Liver (tissue), 9 donors: Measurements from ENCODE around the gene GRIN1. TPM values are rescaled to one million over a fixed set of nuclear protein-coding genes. Genes with fewer than 3 reads are reported as not detected.
"Not testable (repeated sequence)": the region's sequence is repeated elsewhere in the genome, so short reads cannot be mapped to it uniquely, and the experiment has no call there.

Experiments used
- DNase-seq: peaks from one replicate; pipeline ENCODE4 v3.0.0-alpha.2; 2017; ENCODE audit warnings: low spot score
- H3K27ac ChIP-seq, 2 donors: one replicate each; pipeline ENCODE4 v1.7.0; 2013; ENCODE audit warnings: inconsistent platforms in 2 of 2, low read length in 2 of 2, control low read depth in 1 of 2, low read depth in 1 of 2, mild to moderate bottlenecking in 1 of 2
- H3K27me3 ChIP-seq, 4 donors: one replicate each; pipeline versions ENCODE4 v1.6.1 to v1.7.0; 2013; ENCODE audit warnings: low read length in 3 of 4, inconsistent platforms in 1 of 4, mild to moderate bottlenecking in 1 of 4, moderate library complexity in 1 of 4; ENCODE audit not compliant: control insufficient read depth in 4 of 4, insufficient read depth in 4 of 4
- H3K36me3 ChIP-seq, 4 donors: one replicate each; pipeline versions ENCODE4 v1.6.1 to v1.7.0; 2013; ENCODE audit warnings: low read length in 3 of 4, mild to moderate bottlenecking in 3 of 4, low read depth in 1 of 4, moderate library complexity in 1 of 4; ENCODE audit not compliant: control insufficient read depth in 4 of 4, insufficient read depth in 3 of 4
- H3K4me1 ChIP-seq, 4 donors: one replicate each; pipeline versions ENCODE4 v1.6.1 to v1.7.0; 2013; ENCODE audit warnings: low read length in 3 of 4, mild to moderate bottlenecking in 3 of 4, moderate library complexity in 1 of 4; ENCODE audit not compliant: control insufficient read depth in 4 of 4, insufficient read depth in 4 of 4
- H3K4me3 ChIP-seq, 3 donors: one replicate each; pipeline versions ENCODE4 v1.6.1 to v1.7.0; 2013; ENCODE audit warnings: low read length in 3 of 3, control low read depth in 1 of 3, low read depth in 1 of 3, mild to moderate bottlenecking in 1 of 3
- H3K9ac ChIP-seq, 2 donors: one replicate each; pipeline ENCODE4 v1.7.0; 2013; ENCODE audit warnings: low read length in 2 of 2, mild to moderate bottlenecking in 2 of 2, moderate library complexity in 2 of 2, control low read depth in 1 of 2, low read depth in 1 of 2
- H3K9me3 ChIP-seq, 4 donors: one replicate each; pipeline versions ENCODE4 v1.6.1 to v1.7.0; 2013; ENCODE audit warnings: low read length in 3 of 4; ENCODE audit not compliant: control insufficient read depth in 4 of 4
- EGR1 ChIP-seq, 2 donors: IDR thresholded peaks; 2 replicates each; pipeline ENCODE4 v1.6.1; 2016 to 2018; ENCODE audit warnings: antibody characterized with exemption in 2 of 2, low read depth in 2 of 2
- FOXA1 ChIP-seq: IDR thresholded peaks from 2 replicates; pipeline ENCODE4 v1.6.1; 2016; ENCODE audit warnings: antibody characterized with exemption
- FOXA2 ChIP-seq: IDR thresholded peaks from 2 replicates; pipeline ENCODE4 v1.6.1; 2016; ENCODE audit warnings: antibody characterized with exemption
- GABPA ChIP-seq, 2 donors: IDR thresholded peaks in 1 of 2; conservative IDR thresholded peaks in 1 of 2; 2 replicates each; pipeline ENCODE4 v1.6.1; 2016; ENCODE audit warnings: antibody characterized with exemption in 2 of 2, mild to moderate bottlenecking in 1 of 2, moderate library complexity in 1 of 2
- HNF4G ChIP-seq: IDR thresholded peaks from 2 replicates; pipeline ENCODE4 v1.6.1; 2016; ENCODE audit warnings: antibody characterized with exemption
- NR2F2 ChIP-seq: IDR thresholded peaks from 2 replicates; pipeline ENCODE4 v1.6.1; 2016; ENCODE audit warnings: antibody characterized with exemption
- RAD21 ChIP-seq, 2 donors: IDR thresholded peaks; 2 replicates each; pipeline ENCODE4 v1.6.1; 2016; ENCODE audit warnings: antibody characterized with exemption in 2 of 2, mild to moderate bottlenecking in 2 of 2
- SP1 ChIP-seq: IDR thresholded peaks from 2 replicates; pipeline ENCODE4 v1.6.1; 2018; ENCODE audit warnings: antibody characterized with exemption, mild to moderate bottlenecking
- TAF1 ChIP-seq: conservative IDR thresholded peaks from 2 replicates; pipeline ENCODE4 v1.6.1; 2016; ENCODE audit warnings: antibody characterized with exemption, mild to moderate bottlenecking
- YY1 ChIP-seq: IDR thresholded peaks from 2 replicates; pipeline ENCODE4 v1.6.1; 2016; ENCODE audit warnings: antibody characterized with exemption, mild to moderate bottlenecking
- WGBS: extraction: QIAGEN DNeasy Blood & Tissue Kit; methylation state at CpG from one replicate; pipeline ENCODE4 v1.1.7; 2013; 5-methylcytosine and 5-hydroxymethylcytosine counted together
- polyA plus RNA-seq, 2 donors: library from polyadenylated mRNA; stranded (reverse) in 1 of 2; unstranded in 1 of 2; fragments of 200-250 nt in 1 of 2; fragments of >200 nt in 1 of 2; fragmentation: Nextera tagmentation in 1 of 2; extraction: Ambion mirVana in 1 of 2; gene quantifications; one replicate each; pipeline versions ENCODE4 v1.2.1 to v1.2.3, GENCODE V29; 2013 to 2015
- total RNA-seq, 2 donors: library from RNA; depleted of rRNA; stranded (reverse); fragments of >200 nt; gene quantifications; one replicate each; pipeline ENCODE4 v1.2.3, GENCODE V29; 2014
- TF ChIP-seq, protein P1 (sequence below): fragments of 150-350 bp; IDR thresholded peaks from 2 replicates; pipeline ENCODE4 v1.5.1; 2017; ENCODE audit warnings: improper control_type of control experiment, low read depth, low read length; ENCODE audit not compliant: missing input control
- TF ChIP-seq, protein P2 (sequence below): IDR thresholded peaks from 2 replicates; pipeline ENCODE4 v1.6.1; 2016; ENCODE audit warnings: antibody characterized with exemption
- TF ChIP-seq, protein P3 (sequence below): IDR thresholded peaks from 2 replicates; pipeline ENCODE4 v1.6.1; 2016; ENCODE audit warnings: antibody characterized with exemption
- TF ChIP-seq, protein P4 (sequence below): IDR thresholded peaks from 2 replicates; pipeline ENCODE4 v1.6.1; 2016; ENCODE audit warnings: antibody characterized with exemption, mild to moderate bottlenecking
- donor health status: healthy.
- donor health status: healthy.
- donor health status: healthy.
- donor health status: healthy.
- donor health status: healthy.

The GRIN1 gene
- total and polyA plus RNA-seq, 4 donors, result 0.05 TPM; not detected in 3

DNA sequence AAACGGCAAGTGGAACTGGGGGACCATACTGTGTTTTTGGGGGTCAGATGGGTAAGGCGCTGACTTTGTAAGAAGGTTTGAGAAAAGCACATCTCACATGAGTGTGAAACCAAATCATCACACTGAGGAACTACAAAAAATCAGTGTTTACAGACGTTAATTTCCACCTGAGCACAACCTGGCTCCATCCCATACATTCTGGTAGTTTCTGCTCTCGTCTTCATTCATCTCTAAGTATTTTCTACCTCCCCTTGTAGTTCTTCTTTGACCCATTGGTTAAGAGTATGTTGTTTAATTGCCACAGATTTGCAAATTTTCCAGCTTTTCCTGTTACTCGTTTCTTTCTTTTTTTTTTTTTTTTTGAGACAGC is 15.5 kb upstream of the GRIN1 start (continued):
- TF ChIP-seq, protein P1, sequence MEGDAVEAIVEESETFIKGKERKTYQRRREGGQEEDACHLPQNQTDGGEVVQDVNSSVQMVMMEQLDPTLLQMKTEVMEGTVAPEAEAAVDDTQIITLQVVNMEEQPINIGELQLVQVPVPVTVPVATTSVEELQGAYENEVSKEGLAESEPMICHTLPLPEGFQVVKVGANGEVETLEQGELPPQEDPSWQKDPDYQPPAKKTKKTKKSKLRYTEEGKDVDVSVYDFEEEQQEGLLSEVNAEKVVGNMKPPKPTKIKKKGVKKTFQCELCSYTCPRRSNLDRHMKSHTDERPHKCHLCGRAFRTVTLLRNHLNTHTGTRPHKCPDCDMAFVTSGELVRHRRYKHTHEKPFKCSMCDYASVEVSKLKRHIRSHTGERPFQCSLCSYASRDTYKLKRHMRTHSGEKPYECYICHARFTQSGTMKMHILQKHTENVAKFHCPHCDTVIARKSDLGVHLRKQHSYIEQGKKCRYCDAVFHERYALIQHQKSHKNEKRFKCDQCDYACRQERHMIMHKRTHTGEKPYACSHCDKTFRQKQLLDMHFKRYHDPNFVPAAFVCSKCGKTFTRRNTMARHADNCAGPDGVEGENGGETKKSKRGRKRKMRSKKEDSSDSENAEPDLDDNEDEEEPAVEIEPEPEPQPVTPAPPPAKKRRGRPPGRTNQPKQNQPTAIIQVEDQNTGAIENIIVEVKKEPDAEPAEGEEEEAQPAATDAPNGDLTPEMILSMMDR, result no peak
- TF ChIP-seq, protein P2, sequence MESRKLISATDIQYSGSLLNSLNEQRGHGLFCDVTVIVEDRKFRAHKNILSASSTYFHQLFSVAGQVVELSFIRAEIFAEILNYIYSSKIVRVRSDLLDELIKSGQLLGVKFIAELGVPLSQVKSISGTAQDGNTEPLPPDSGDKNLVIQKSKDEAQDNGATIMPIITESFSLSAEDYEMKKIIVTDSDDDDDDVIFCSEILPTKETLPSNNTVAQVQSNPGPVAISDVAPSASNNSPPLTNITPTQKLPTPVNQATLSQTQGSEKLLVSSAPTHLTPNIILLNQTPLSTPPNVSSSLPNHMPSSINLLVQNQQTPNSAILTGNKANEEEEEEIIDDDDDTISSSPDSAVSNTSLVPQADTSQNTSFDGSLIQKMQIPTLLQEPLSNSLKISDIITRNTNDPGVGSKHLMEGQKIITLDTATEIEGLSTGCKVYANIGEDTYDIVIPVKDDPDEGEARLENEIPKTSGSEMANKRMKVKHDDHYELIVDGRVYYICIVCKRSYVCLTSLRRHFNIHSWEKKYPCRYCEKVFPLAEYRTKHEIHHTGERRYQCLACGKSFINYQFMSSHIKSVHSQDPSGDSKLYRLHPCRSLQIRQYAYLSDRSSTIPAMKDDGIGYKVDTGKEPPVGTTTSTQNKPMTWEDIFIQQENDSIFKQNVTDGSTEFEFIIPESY, result no peak
- no peak for TF ChIP-seq NR2F2
- TF ChIP-seq FOXA2, result no peak
- no peak for TF ChIP-seq SP1
- no peak for TF ChIP-seq RAD21 (IDR thresholded peaks at IDR 0.05)
- TF ChIP-seq, protein P3, sequence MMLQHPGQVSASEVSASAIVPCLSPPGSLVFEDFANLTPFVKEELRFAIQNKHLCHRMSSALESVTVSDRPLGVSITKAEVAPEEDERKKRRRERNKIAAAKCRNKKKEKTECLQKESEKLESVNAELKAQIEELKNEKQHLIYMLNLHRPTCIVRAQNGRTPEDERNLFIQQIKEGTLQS, result no peak
- no peak for TF ChIP-seq TAF1
- TF ChIP-seq GABPA (IDR thresholded peaks at IDR 0.05 in 1 of 2, conservative IDR thresholded peaks at IDR 0.05 in 1 of 2), result no peak
- no peak for TF ChIP-seq HNF4G

DNA sequence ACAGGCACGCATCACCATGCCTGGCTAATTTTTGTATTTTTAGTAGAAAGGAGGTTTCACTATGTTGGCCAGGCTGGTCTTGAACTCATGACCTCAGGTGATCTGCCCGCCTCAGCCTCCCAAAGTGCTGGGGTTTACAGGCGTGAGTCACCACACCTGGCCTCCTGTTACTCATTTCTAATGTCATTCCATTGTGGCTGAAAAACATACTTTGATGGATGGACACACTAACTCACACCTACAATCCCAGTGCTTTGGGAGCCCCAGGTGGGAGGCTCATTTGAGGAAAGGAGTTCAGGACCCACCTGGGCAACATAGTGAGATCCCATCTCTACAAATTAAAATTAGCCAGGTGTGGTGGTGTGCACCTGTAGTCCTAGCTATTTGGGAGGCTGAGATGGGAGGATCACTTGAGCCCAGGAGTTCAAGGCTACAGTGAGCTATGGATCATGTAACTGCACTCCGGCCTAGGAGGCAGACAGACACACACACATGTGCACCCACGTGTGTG is 14.9 kb upstream of the GRIN1 start:
- DNase-seq, H3K9ac ChIP-seq, H3K27ac ChIP-seq, H3K27me3 ChIP-seq, H3K36me3 ChIP-seq, H3K4me3 ChIP-seq, H3K9me3 ChIP-seq: not testable (repeated sequence)
- peaks cover 0 to 21% (median 13%) of the 10 kb centered on the region in 4 donors for H3K4me1 ChIP-seq
- WGBS, result 90% methylated on average over 5 of the region's 5 CpGs

DNA sequence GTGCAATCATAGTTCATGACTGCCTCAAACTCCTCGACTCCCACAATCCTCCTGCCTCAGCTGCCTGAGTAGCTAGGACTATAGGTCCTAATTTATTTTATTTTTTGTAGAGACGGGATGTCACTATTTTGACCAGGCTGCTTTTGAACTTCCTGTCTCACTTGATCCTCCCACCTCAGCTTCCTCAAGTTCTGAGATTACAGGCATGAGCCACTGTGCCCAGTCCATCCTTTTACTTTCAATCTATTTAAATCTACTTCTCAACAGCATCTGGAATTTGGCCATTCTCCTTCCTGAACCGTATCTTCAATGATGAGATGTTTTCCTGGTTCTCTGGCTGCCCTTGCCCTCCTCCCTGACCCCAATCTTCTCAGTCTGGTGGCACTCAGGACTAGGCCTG is 12.2 kb upstream of the GRIN1 start:
- WGBS, result 47% methylated on average over 3 of the region's 3 CpGs
- TF ChIP-seq, protein P2, result no peak
- TF ChIP-seq FOXA1 (no peak), RAD21 (IDR thresholded peaks at IDR 0.05) (no peak), TAF1 (no peak), EGR1 (IDR thresholded peaks at IDR 0.05; ENCODE audit: low read depth in 2 of 2) (no peak), YY1 (no peak), FOXA2 (no peak)
- TF ChIP-seq, protein P4, sequence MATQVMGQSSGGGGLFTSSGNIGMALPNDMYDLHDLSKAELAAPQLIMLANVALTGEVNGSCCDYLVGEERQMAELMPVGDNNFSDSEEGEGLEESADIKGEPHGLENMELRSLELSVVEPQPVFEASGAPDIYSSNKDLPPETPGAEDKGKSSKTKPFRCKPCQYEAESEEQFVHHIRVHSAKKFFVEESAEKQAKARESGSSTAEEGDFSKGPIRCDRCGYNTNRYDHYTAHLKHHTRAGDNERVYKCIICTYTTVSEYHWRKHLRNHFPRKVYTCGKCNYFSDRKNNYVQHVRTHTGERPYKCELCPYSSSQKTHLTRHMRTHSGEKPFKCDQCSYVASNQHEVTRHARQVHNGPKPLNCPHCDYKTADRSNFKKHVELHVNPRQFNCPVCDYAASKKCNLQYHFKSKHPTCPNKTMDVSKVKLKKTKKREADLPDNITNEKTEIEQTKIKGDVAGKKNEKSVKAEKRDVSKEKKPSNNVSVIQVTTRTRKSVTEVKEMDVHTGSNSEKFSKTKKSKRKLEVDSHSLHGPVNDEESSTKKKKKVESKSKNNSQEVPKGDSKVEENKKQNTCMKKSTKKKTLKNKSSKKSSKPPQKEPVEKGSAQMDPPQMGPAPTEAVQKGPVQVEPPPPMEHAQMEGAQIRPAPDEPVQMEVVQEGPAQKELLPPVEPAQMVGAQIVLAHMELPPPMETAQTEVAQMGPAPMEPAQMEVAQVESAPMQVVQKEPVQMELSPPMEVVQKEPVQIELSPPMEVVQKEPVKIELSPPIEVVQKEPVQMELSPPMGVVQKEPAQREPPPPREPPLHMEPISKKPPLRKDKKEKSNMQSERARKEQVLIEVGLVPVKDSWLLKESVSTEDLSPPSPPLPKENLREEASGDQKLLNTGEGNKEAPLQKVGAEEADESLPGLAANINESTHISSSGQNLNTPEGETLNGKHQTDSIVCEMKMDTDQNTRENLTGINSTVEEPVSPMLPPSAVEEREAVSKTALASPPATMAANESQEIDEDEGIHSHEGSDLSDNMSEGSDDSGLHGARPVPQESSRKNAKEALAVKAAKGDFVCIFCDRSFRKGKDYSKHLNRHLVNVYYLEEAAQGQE, result no peak
- TF ChIP-seq, protein P3, result no peak
- DNase-seq, result no peak
- no peaks in the 10 kb centered on the region for H3K9me3 ChIP-seq
- peak overlapping the region in 1 of 2 donors; percentile 19 for H3K27ac ChIP-seq
- no peak overlapping the region for H3K4me3 ChIP-seq
- no peaks in the 10 kb centered on the region for H3K27me3 ChIP-seq
- no peaks in the 10 kb centered on the region for H3K36me3 ChIP-seq
- peaks cover 6 to 28% (median 17%) of the 10 kb centered on the region in 4 donors for H3K4me1 ChIP-seq
- no peak overlapping the region for H3K9ac ChIP-seq
